OCI-LY3 (cell line): ENCODE measurements around the gene SAE1.

Source experiments
- EZH2phosphoT487 ChIP-seq: fragments of 200-600 bp; shearing (Covaris generic); IDR thresholded peaks from 2 replicates; pipeline ENCODE4 v1.6.1; 2018; ENCODE audit warnings: antibody characterized with exemption, mixed run types, low read depth
- TF ChIP-seq, protein P1 (sequence below): fragments of 200-600, 300-600 bp; sonication (generic); IDR thresholded peaks from 2 replicates; pipeline ENCODE4 v1.5.1; 2014; ENCODE audit warnings: antibody characterized with exemption, low read length, low read depth

DNA sequence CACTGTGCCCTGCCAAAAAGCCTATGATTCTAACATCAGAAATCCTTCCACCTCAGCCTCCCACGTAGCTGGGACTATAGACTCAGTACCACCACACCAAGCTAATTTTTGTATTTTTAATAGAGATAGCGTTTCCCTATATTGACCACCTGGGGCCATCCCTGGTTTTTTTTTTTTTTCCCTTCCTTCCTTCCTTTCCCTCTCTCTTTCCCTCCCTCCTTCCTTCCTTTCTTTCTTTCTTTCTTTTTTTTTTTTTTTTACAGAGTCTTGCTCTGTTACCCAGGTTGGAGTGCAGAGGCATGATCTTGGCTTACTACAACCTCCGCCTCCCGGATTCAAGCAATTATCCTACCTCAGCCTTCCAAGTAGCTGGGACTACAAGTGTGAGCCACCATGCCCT, 1.1 kb upstream of the SAE1 start:
- TF ChIP-seq, protein P1, sequence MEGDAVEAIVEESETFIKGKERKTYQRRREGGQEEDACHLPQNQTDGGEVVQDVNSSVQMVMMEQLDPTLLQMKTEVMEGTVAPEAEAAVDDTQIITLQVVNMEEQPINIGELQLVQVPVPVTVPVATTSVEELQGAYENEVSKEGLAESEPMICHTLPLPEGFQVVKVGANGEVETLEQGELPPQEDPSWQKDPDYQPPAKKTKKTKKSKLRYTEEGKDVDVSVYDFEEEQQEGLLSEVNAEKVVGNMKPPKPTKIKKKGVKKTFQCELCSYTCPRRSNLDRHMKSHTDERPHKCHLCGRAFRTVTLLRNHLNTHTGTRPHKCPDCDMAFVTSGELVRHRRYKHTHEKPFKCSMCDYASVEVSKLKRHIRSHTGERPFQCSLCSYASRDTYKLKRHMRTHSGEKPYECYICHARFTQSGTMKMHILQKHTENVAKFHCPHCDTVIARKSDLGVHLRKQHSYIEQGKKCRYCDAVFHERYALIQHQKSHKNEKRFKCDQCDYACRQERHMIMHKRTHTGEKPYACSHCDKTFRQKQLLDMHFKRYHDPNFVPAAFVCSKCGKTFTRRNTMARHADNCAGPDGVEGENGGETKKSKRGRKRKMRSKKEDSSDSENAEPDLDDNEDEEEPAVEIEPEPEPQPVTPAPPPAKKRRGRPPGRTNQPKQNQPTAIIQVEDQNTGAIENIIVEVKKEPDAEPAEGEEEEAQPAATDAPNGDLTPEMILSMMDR = no peak
- TF ChIP-seq EZH2phosphoT487 = no peak
